Esophagus squamous epithelium (tissue), 4 donors: ENCODE results near the gene FNTB.

Source experiments
- POLR2A ChIP-seq, 4 donors: fragments of 450-650 bp; IDR thresholded peaks; one replicate each; pipeline ENCODE4 v1.6.1; 2017; ENCODE audit warnings: antibody characterized with exemption in 4 of 4, mild to moderate bottlenecking in 4 of 4, moderate library complexity in 3 of 4
- TF ChIP-seq, protein P1 (sequence below), 6 experiments: fragments of 450-650 bp in 4 of 6; fragments of 200-600 bp in 2 of 6; sonication (generic) in 2 of 6; IDR thresholded peaks; one replicate each; pipeline ENCODE4 v1.5.1; 2016 to 2019; ENCODE audit warnings: antibody characterized with exemption in 6 of 6, mild to moderate bottlenecking in 4 of 6, moderate library complexity in 4 of 6

DNA sequence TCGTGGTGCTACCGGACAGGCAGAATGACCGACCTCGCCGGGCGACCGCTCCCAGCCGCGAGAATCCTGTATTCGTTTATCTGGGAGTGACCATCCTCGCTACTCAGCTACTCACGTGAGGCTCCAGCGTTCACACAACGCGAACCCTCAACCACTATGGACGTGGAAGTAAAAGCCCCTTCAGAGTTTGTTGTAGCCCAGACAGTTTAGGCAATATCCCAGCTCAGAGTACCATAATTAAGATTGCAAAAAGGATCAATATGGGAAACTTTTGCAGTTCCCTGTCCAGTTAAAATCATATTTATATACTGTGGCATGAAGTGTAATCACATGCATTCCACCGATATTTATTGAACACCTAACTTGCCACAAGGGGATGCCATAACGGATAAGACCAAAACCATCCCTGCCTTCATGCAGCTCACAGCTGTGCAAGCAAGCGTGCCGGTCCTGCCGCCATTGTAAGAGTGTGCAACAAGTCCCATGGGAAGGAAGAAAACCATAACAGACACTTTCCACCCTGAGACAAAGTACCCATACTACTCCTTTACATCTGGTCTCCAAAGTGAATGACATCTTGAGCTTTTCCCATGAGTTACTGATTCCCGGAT, 116.6 kb downstream of the FNTB start:
- TF ChIP-seq, protein P1, sequence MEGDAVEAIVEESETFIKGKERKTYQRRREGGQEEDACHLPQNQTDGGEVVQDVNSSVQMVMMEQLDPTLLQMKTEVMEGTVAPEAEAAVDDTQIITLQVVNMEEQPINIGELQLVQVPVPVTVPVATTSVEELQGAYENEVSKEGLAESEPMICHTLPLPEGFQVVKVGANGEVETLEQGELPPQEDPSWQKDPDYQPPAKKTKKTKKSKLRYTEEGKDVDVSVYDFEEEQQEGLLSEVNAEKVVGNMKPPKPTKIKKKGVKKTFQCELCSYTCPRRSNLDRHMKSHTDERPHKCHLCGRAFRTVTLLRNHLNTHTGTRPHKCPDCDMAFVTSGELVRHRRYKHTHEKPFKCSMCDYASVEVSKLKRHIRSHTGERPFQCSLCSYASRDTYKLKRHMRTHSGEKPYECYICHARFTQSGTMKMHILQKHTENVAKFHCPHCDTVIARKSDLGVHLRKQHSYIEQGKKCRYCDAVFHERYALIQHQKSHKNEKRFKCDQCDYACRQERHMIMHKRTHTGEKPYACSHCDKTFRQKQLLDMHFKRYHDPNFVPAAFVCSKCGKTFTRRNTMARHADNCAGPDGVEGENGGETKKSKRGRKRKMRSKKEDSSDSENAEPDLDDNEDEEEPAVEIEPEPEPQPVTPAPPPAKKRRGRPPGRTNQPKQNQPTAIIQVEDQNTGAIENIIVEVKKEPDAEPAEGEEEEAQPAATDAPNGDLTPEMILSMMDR (IDR thresholded peaks at IDR 0.05), result peak in 1 of 6 experiments; percentile 18
- TF ChIP-seq POLR2A (IDR thresholded peaks at IDR 0.05), result no peak
